ENCODE measurements around the gene PDILT. TPM values are rescaled to one million over a fixed set of nuclear protein-coding genes. Genes with fewer than 3 reads are reported as not detected.

Gene PDILT
- total and polyA plus RNA-seq, 4 donors: not detected

- Histone ChIP-seq H3K27ac (ENCODE audit: low read depth, low read length) (no peak overlapping the region), H3K4me3 (ENCODE audit: low read depth, low read length) (no peak overlapping the region), H3K27me3 (ENCODE audit: control insufficient read depth, insufficient read depth, low read length) (no peaks in the 10 kb centered on the region), H3K9me3 (ENCODE audit: control insufficient read depth, insufficient read depth, low read length) (no peaks in the 10 kb centered on the region), H3K4me1 (ENCODE audit: control insufficient read depth, insufficient read depth, low read length) (peaks cover 7% of the 10 kb centered on the region), H3K36me3 (ENCODE audit: control insufficient read depth, insufficient read depth, low read length) (no peaks in the 10 kb centered on the region)
- 44% methylated on average over 3 of the region's 3 CpGs for WGBS (ENCODE audit: insufficient coverage)
- DNase-seq (ENCODE audit: low read depth in 4 of 6, low spot score in 6 of 6): no peak
These were observed 23.8 kb downstream of the PDILT start for GRCh38 chr16:20380782-20381181.

GRCh38 chr16:20377181-20377580 is 27.4 kb downstream of the PDILT start:
- Histone ChIP-seq H3K4me1 (ENCODE audit: control insufficient read depth, insufficient read depth, low read length) (no peaks in the 10 kb centered on the region), H3K36me3 (ENCODE audit: control insufficient read depth, insufficient read depth, low read length) (no peaks in the 10 kb centered on the region), H3K27me3 (ENCODE audit: control insufficient read depth, insufficient read depth, low read length) (no peaks in the 10 kb centered on the region), H3K27ac (ENCODE audit: low read depth, low read length) (no peak overlapping the region), H3K4me3 (ENCODE audit: low read depth, low read length) (no peak overlapping the region), H3K9me3 (ENCODE audit: control insufficient read depth, insufficient read depth, low read length) (no peaks in the 10 kb centered on the region)
- WGBS (ENCODE audit: insufficient coverage): 80% methylated on average over 3 of the region's 5 CpGs
- no peak for DNase-seq (ENCODE audit: low read depth in 4 of 6, low spot score in 6 of 6)

GRCh38 chr16:20372701-20373100 is 31.8 kb downstream of the PDILT start:
- no peak for DNase-seq (ENCODE audit: low read depth in 4 of 6, low spot score in 6 of 6)
- Histone ChIP-seq H3K9me3 (ENCODE audit: control insufficient read depth, insufficient read depth, low read length) (no peaks in the 10 kb centered on the region), H3K27ac (ENCODE audit: low read depth, low read length) (no peak overlapping the region), H3K4me1 (ENCODE audit: control insufficient read depth, insufficient read depth, low read length) (no peaks in the 10 kb centered on the region), H3K36me3 (ENCODE audit: control insufficient read depth, insufficient read depth, low read length) (no peaks in the 10 kb centered on the region), H3K27me3 (ENCODE audit: control insufficient read depth, insufficient read depth, low read length) (no peaks in the 10 kb centered on the region), H3K4me3 (ENCODE audit: low read depth, low read length) (no peak overlapping the region)
- WGBS (ENCODE audit: insufficient coverage): 91% methylated on average over 2 of the region's 5 CpGs

GRCh38 chr16:20369452-20370054 is 35.0 kb downstream of the PDILT start:
- no peaks in the 10 kb centered on the region for H3K9me3 ChIP-seq (ENCODE audit: control insufficient read depth, insufficient read depth, low read length)
- H3K27ac ChIP-seq (ENCODE audit: low read depth, low read length): no peak overlapping the region
- 90% methylated on average over 9 of the region's 9 CpGs for WGBS (ENCODE audit: insufficient coverage)

GRCh38 chr16:20364051-20364450 is 40.5 kb downstream of the PDILT start:
- 78% methylated on average over 3 of the region's 3 CpGs for WGBS (ENCODE audit: insufficient coverage)
- H3K4me1 ChIP-seq (ENCODE audit: control insufficient read depth, insufficient read depth, low read length): no peaks in the 10 kb centered on the region
- DNase-seq (ENCODE audit: low read depth in 4 of 6, low spot score in 6 of 6): peak in 1 of 6 donors; percentile 10

More at GRCh38 chr16:20369452-20370054, 35.0 kb downstream of the PDILT start:
- Histone ChIP-seq H3K4me3 (ENCODE audit: low read depth, low read length) (no peak overlapping the region), H3K4me1 (ENCODE audit: control insufficient read depth, insufficient read depth, low read length) (no peaks in the 10 kb centered on the region), H3K36me3 (ENCODE audit: control insufficient read depth, insufficient read depth, low read length) (no peaks in the 10 kb centered on the region), H3K27me3 (ENCODE audit: control insufficient read depth, insufficient read depth, low read length) (no peaks in the 10 kb centered on the region)
- DNase-seq (ENCODE audit: low read depth in 4 of 6, low spot score in 6 of 6): no peak

GRCh38 chr16:20363191-20363590 is 41.3 kb downstream of the PDILT start:
- no peaks in the 10 kb centered on the region for H3K9me3 ChIP-seq (ENCODE audit: control insufficient read depth, insufficient read depth, low read length)
- H3K36me3 ChIP-seq (ENCODE audit: control insufficient read depth, insufficient read depth, low read length): no peaks in the 10 kb centered on the region
- no peak overlapping the region for H3K4me3 ChIP-seq (ENCODE audit: low read depth, low read length)
- no peaks in the 10 kb centered on the region for H3K27me3 ChIP-seq (ENCODE audit: control insufficient read depth, insufficient read depth, low read length)
- no peak for DNase-seq (ENCODE audit: low read depth in 4 of 6, low spot score in 6 of 6)
- no peaks in the 10 kb centered on the region for H3K4me1 ChIP-seq (ENCODE audit: control insufficient read depth, insufficient read depth, low read length)
- no peak overlapping the region for H3K27ac ChIP-seq (ENCODE audit: low read depth, low read length)
- WGBS (ENCODE audit: insufficient coverage): 56% methylated on average over 2 of the region's 2 CpGs

More at GRCh38 chr16:20364051-20364450, 40.5 kb downstream of the PDILT start:
- Histone ChIP-seq H3K4me3 (ENCODE audit: low read depth, low read length) (no peak overlapping the region), H3K27ac (ENCODE audit: low read depth, low read length) (no peak overlapping the region), H3K36me3 (ENCODE audit: control insufficient read depth, insufficient read depth, low read length) (no peaks in the 10 kb centered on the region), H3K9me3 (ENCODE audit: control insufficient read depth, insufficient read depth, low read length) (no peaks in the 10 kb centered on the region), H3K27me3 (ENCODE audit: control insufficient read depth, insufficient read depth, low read length) (no peaks in the 10 kb centered on the region)

GRCh38 chr16:20359997-20360396 is 44.5 kb downstream of the PDILT start:
- no peak for DNase-seq (ENCODE audit: low read depth in 4 of 6, low spot score in 6 of 6)
- no CpG with 5 or more reads among the region's 2 CpGs for WGBS (ENCODE audit: insufficient coverage)

GRCh38 chr16:20355114-20355782 is 49.3 kb downstream of the PDILT start:
- Histone ChIP-seq H3K27me3 (ENCODE audit: control insufficient read depth, insufficient read depth, low read length) (no peaks in the 10 kb centered on the region), H3K36me3 (ENCODE audit: control insufficient read depth, insufficient read depth, low read length) (no peaks in the 10 kb centered on the region), H3K4me3 (ENCODE audit: low read depth, low read length) (no peak overlapping the region), H3K27ac (ENCODE audit: low read depth, low read length) (no peak overlapping the region), H3K9me3 (ENCODE audit: control insufficient read depth, insufficient read depth, low read length) (no peaks in the 10 kb centered on the region), H3K4me1 (ENCODE audit: control insufficient read depth, insufficient read depth, low read length) (no peaks in the 10 kb centered on the region)
- WGBS (ENCODE audit: insufficient coverage): 91% methylated on average over 5 of the region's 7 CpGs
- no peak for DNase-seq (ENCODE audit: low read depth in 4 of 6, low spot score in 6 of 6)

More at GRCh38 chr16:20359997-20360396, 44.5 kb downstream of the PDILT start:
- Histone ChIP-seq H3K27me3 (ENCODE audit: control insufficient read depth, insufficient read depth, low read length) (no peaks in the 10 kb centered on the region), H3K4me1 (ENCODE audit: control insufficient read depth, insufficient read depth, low read length) (no peaks in the 10 kb centered on the region), H3K27ac (ENCODE audit: low read depth, low read length) (no peak overlapping the region), H3K36me3 (ENCODE audit: control insufficient read depth, insufficient read depth, low read length) (no peaks in the 10 kb centered on the region), H3K4me3 (ENCODE audit: low read depth, low read length) (no peak overlapping the region), H3K9me3 (ENCODE audit: control insufficient read depth, insufficient read depth, low read length) (no peaks in the 10 kb centered on the region)

- Histone ChIP-seq H3K4me3 (ENCODE audit: low read depth, low read length) (no peak overlapping the region), H3K27me3 (ENCODE audit: control insufficient read depth, insufficient read depth, low read length) (peaks cover 3% of the 10 kb centered on the region), H3K4me1 (ENCODE audit: control insufficient read depth, insufficient read depth, low read length) (no peaks in the 10 kb centered on the region), H3K9me3 (ENCODE audit: control insufficient read depth, insufficient read depth, low read length) (no peaks in the 10 kb centered on the region), H3K36me3 (ENCODE audit: control insufficient read depth, insufficient read depth, low read length) (no peaks in the 10 kb centered on the region), H3K27ac (ENCODE audit: low read depth, low read length) (no peak overlapping the region)
- DNase-seq (ENCODE audit: low read depth in 4 of 6, low spot score in 6 of 6): no peak
These were observed 51.2 kb downstream of the PDILT start for GRCh38 chr16:20353379-20353778.

- Histone ChIP-seq H3K27me3 (ENCODE audit: control insufficient read depth, insufficient read depth, low read length) (peaks cover 7% of the 10 kb centered on the region), H3K4me3 (ENCODE audit: low read depth, low read length) (no peak within 1 kb of the TSS), H3K36me3 (ENCODE audit: control insufficient read depth, insufficient read depth, low read length) (no peaks in the 10 kb centered on the region), H3K9me3 (ENCODE audit: control insufficient read depth, insufficient read depth, low read length) (no peaks in the 10 kb centered on the region), H3K4me1 (ENCODE audit: control insufficient read depth, insufficient read depth, low read length) (no peaks in the 10 kb centered on the region), H3K27ac (ENCODE audit: low read depth, low read length) (no peak within 1 kb of the TSS)
- DNase-seq (ENCODE audit: low read depth in 4 of 6, low spot score in 6 of 6): no peak
- no CpG with 5 or more reads among the region's 2 CpGs for WGBS (ENCODE audit: insufficient coverage)
These were observed 51.9 kb downstream of the PDILT start, which contains the start of gene UMOD for GRCh38 chr16:20352615-20353014. UMOD (minus strand) TSS chr16:20352715; CDS start chr16:20350737, 1,978 bp downstream.
